ENCODE measurements around the gene PPP2R3B.
A peak's percentile ranks its signal among the peaks of the same experiment; 100 is the strongest.

The PPP2R3B gene

GRCh38 chrX:369563-370101 is 17.1 kb downstream of the PPP2R3B start:
- DNase-seq = no peak

- no peak for DNase-seq
Observed at GRCh38 chrX:368811-369562, 17.7 kb downstream of the PPP2R3B start.

GRCh38 chrX:367866-368265 is 18.8 kb downstream of the PPP2R3B start:
- no peak for DNase-seq

- no peak for DNase-seq
Observed at GRCh38 chrX:367349-367748, 19.4 kb downstream of the PPP2R3B start.

- DNase-seq = no peak
Observed at GRCh38 chrX:363621-364375, 22.9 kb downstream of the PPP2R3B start.

- no peak for DNase-seq
Observed at GRCh38 chrX:362937-363620, 23.6 kb downstream of the PPP2R3B start.

GRCh38 chrX:362351-362750 is 24.4 kb downstream of the PPP2R3B start:
- DNase-seq = no peak

- no peak for DNase-seq
Observed at GRCh38 chrX:361231-362145, 25.2 kb downstream of the PPP2R3B start.

GRCh38 chrX:360496-361150 is 26.1 kb downstream of the PPP2R3B start:
- no peak for DNase-seq

- DNase-seq = no peak
Observed at GRCh38 chrX:358651-359143, 28.0 kb downstream of the PPP2R3B start.

GRCh38 chrX:357693-358471 is 28.8 kb downstream of the PPP2R3B start:
- DNase-seq = peak; percentile 70

GRCh38 chrX:357035-357692 is 29.5 kb downstream of the PPP2R3B start:
- DNase-seq = peak; percentile 17

GRCh38 chrX:356385-357034 is 30.2 kb downstream of the PPP2R3B start:
- no peak for DNase-seq

- no peak for DNase-seq
Observed at GRCh38 chrX:355329-356050, 31.2 kb downstream of the PPP2R3B start.

- no peak for DNase-seq
Observed at GRCh38 chrX:353566-354535, 32.9 kb downstream of the PPP2R3B start.

GRCh38 chrX:352582-353314 is 34.0 kb downstream of the PPP2R3B start:
- no peak for DNase-seq

- no peak for DNase-seq
Observed at GRCh38 chrX:352181-352580, 34.5 kb downstream of the PPP2R3B start.
